ENCODE data around the gene RABAC1. TPM values are rescaled to one million over a fixed set of nuclear protein-coding genes. Genes with fewer than 3 reads are reported as not detected.

Gene RABAC1
- total and polyA plus RNA-seq, 2 of the 13 experiments (the other 11 are each of a cell fraction or from before 2014, with no cell fraction given), result 37.4 to 74.0 TPM

- POLR2A ChIA-PET, result no interaction called here
- 9% methylated on average over 6 of the region's 22 CpGs for WGBS (ENCODE audit: low lambda C conversion rate)
Measured at GRCh38 chr19:41977916-41978315, 18.8 kb upstream of the RABAC1 start.

GRCh38 chr19:41974652-41975051 lies 15.5 kb upstream of the RABAC1 start:
- in situ Hi-C loops (cut with HindIII; ENCODE audit: extremely low pct_ligation_motif_present, low pct_unique_long_range_greater_than_20kb), result no loop called here
- DNase-seq (ENCODE audit: low spot score) (no peak), FAIRE-seq (no peak), ATAC-seq (no peak)
- Histone ChIP-seq H3K4me3 (replicated peaks in 1 of 3; ENCODE audit: insufficient read depth in 1 of 3, low read depth in 2 of 3, low read length in 3 of 3) (no peak overlapping the region), H3K27ac (ENCODE audit: extremely low read length, insufficient read depth, low read length) (no peak overlapping the region), H3K27me3 (ENCODE audit: control insufficient read depth in 1 of 2, insufficient read depth in 2 of 2, low read length in 2 of 2) (peaks cover 4 to 20% of the 10 kb centered on the region in 2 experiments; a peak in 3 of 5 replicates), H4K20me1 (ENCODE audit: insufficient read depth, low read length) (no peaks in the 10 kb centered on the region), H3K79me2 (ENCODE audit: insufficient read depth, low read length) (no peaks in the 10 kb centered on the region), H3K36me3 (replicated peaks in 1 of 2; ENCODE audit: control insufficient read depth in 1 of 2, insufficient read depth in 2 of 2, low read length in 2 of 2) (no peaks in the 10 kb centered on the region), H3K9ac (ENCODE audit: insufficient read depth, low read depth, low read length) (no peak overlapping the region), H3K4me1 (ENCODE audit: insufficient read depth, low read length) (no peaks in the 10 kb centered on the region), H2AFZ (ENCODE audit: low read length) (no peak overlapping the region), H3K4me2 (ENCODE audit: low read depth, low read length) (no peak overlapping the region), H3K9me3 (ENCODE audit: low read length) (no peaks in the 10 kb centered on the region)
- POLR2A ChIA-PET, result no interaction called here
- CTCF ChIA-PET (ENCODE audit: low intra/inter-chr PET ratio, low total read pairs), result no interaction called here
- intact Hi-C loops (cut with micrococcal nuclease; ENCODE audit: unreplicated experiment), result no loop called here
- BruUV-seq (replicated peaks), result no TSS peak
- no peak for TF ChIP-seq ZSCAN9 (CRISPR knock-in tag; IDR thresholded peaks at IDR 0.05; ENCODE audit: borderline replicate concordance)
- 43% methylated on average over 8 of the region's 8 CpGs for WGBS (ENCODE audit: low lambda C conversion rate)

More at GRCh38 chr19:41977916-41978315, 18.8 kb upstream of the RABAC1 start:
- FAIRE-seq, result no peak
- intact Hi-C loops (cut with micrococcal nuclease; ENCODE audit: unreplicated experiment), result no loop called here
- H3K36me3 ChIP-seq (replicated peaks in 1 of 2; ENCODE audit: control insufficient read depth in 1 of 2, insufficient read depth in 2 of 2, low read length in 2 of 2), result no peaks in the 10 kb centered on the region
- no peaks in the 10 kb centered on the region for H3K79me2 ChIP-seq (ENCODE audit: insufficient read depth, low read length)
- no TSS peak for BruUV-seq (replicated peaks)
- no peak overlapping the region for H3K4me3 ChIP-seq (replicated peaks in 1 of 3; ENCODE audit: insufficient read depth in 1 of 3, low read depth in 2 of 3, low read length in 3 of 3)
- DNase-seq (ENCODE audit: low spot score), result no peak
- ATAC-seq, result no peak
- peaks cover 1 to 20% of the 10 kb centered on the region in 2 experiments; a peak in 3 of 5 replicates for H3K27me3 ChIP-seq (ENCODE audit: control insufficient read depth in 1 of 2, insufficient read depth in 2 of 2, low read length in 2 of 2)
- H2AFZ ChIP-seq (ENCODE audit: low read length), result no peak overlapping the region
- H3K4me2 ChIP-seq (ENCODE audit: low read depth, low read length), result no peak overlapping the region
- no peak overlapping the region for H3K27ac ChIP-seq (ENCODE audit: extremely low read length, insufficient read depth, low read length)
- CTCF ChIA-PET (ENCODE audit: low intra/inter-chr PET ratio, low total read pairs), result no interaction called here
- no peaks in the 10 kb centered on the region for H3K9me3 ChIP-seq (ENCODE audit: low read length)
- H4K20me1 ChIP-seq (ENCODE audit: insufficient read depth, low read length), result no peaks in the 10 kb centered on the region
- TF ChIP-seq TCF7L2 (IDR thresholded peaks at IDR 0.05; ENCODE audit: low read depth, low read length) (no peak), CREB1 (IDR thresholded peaks at IDR 0.05) (peak; percentile 52), CREB1 (CRISPR knock-in tag; IDR thresholded peaks at IDR 0.05) (no peak)
- H3K9ac ChIP-seq (ENCODE audit: insufficient read depth, low read depth, low read length), result no peak overlapping the region
- in situ Hi-C loops (cut with HindIII; ENCODE audit: extremely low pct_ligation_motif_present, low pct_unique_long_range_greater_than_20kb), result no loop called here
- no peaks in the 10 kb centered on the region for H3K4me1 ChIP-seq (ENCODE audit: insufficient read depth, low read length)

All from HepG2 (cell line).